ENCODE results near the gene GRIK1.

The GRIK1 gene

GRCh38 chr21:29660047-29660720 lies 279.6 kb downstream of the GRIK1 start:
- no peak for ATAC-seq

DNA sequence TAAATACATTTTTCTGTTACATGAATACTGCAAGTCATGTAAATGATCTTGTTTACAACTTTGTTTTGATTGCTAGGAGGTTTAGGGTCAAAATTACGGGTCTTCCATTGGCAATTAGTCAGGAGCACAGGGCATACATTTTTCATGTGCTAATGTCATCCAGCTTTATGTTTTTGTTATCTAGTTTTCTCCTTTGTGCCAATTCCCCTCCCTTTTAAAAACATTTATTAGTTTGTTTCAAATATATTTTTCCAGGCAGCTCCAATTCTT lies 280.9 kb downstream of the GRIK1 start:
- ATAC-seq: no peak

DNA sequence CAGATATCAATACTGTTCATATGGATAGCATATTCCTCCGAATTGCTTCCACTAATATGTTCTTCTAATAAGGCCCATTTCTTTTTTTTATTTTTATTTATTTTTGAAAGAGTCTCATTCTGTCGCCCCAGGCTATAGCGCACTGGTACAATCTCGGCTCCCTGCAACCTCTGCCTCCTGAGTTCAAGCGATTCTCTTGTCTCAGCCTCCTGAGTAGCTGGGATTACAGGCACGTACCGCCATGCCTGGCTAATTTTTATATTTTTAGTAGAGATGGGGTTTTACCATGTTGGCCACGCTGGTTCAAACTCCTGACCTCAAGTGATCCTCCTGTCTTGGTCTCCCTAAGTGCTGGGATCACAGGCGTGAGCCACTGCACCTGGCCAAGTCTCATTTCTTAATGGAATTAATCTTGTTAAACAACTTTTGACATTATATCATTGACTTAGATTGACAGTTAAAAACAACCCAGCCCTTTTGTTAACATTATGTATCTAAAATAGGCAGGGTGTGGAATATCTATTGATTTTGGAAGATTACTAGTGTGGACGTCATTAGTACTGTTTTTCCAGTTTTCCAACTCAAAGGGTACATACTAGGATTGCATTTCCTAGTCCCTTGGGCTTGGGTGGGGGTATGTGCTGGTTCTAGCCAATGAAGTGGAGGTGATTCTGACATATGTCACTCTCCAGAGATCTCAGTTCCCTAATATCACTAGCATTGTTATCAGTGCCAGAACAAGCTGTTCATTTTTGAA lies 281.4 kb downstream of the GRIK1 start:
- no peak for ATAC-seq

DNA sequence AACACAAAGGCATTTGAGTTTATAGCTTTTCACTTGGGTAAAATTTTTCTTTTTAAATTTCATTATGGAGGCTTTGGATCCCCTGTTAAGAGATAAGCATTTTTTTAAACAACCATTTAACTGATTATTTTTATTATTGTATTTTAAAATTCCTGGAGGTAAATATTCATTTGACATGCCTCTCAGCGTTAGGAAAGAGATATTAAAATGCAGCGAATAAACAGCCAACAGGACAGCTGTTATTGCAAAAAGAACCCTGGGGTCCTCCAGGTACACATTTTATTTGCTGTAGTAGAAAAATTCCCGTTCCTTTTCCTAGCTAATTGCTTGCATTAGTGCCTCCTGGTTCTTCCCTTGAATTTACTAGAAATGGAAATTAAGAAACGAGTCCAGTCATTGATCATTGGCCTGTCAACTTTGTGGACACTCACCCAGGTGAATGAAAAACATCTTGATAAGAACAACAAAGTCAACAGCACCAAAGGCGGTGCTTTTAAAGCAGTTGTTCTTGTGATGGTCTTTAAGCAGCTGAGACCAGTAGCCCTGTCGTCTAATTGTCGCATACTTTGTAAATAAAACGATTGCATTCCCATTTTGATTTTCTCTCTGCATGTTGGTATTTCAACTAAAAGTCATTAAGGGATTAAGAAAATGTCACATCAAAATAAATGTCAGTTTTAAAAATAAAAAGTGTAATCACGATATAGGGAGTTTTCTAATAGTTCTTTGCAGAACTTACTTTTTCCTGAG lies 282.4 kb downstream of the GRIK1 start:
- no peak for ATAC-seq

GRCh38 chr21:29656504-29657239 lies 283.1 kb downstream of the GRIK1 start:
- ATAC-seq: peak; percentile 93 to 96

- no peak for ATAC-seq
Observed at GRCh38 chr21:29655577-29655976, 284.2 kb downstream of the GRIK1 start.

GRCh38 chr21:29654855-29655254 lies 284.9 kb downstream of the GRIK1 start:
- no peak for ATAC-seq

DNA sequence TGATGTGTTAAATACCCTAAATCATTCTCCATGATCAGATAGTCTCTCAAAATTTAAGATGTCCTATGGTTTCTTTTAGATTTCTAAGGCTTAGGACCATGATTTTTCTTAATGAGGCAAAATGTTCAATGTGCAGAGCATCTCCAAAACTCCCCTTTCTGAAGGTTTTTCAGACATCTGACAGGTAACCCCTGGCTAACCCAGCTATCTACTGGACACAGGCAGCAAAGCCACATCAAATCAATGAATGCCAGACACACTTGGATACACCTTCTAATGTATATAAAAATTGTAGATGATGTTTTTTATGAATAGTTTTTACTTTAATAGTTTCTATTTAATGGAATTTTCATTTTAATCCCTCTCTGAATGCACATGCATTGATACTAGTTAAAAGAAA lies 285.6 kb downstream of the GRIK1 start:
- no peak for ATAC-seq

- no peak for ATAC-seq
Observed at GRCh38 chr21:29650523-29651022, 289.2 kb downstream of the GRIK1 start.

- ATAC-seq: no peak
Observed at GRCh38 chr21:29649406-29649814, 290.4 kb downstream of the GRIK1 start.

DNA sequence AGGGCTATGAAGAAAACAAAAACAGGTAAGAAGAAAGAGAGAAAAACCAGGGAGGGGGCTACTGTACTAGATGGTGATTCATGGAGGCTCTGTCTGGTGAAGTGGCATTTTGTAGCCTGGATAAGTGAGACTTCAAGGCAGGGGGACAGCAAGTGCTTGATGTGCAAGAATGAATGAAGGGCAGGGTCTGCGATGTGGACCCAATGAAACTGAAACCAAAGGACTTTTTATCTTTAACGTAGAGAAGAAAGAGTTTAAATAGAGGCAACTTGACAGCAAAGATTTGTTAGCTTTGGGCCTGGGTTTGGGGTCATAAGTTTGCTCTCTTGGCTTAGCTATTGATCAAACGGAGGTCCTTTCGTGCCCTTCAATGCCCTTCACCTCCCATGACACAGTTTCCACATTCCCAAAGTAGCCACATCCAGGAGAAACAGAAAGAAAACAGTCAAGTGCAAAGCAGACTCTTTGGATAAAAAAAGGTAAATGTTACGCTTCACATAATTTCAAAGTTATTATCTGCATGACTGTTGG lies 291.0 kb downstream of the GRIK1 start:
- no peak for ATAC-seq

GRCh38 chr21:29647353-29647781 lies 292.4 kb downstream of the GRIK1 start:
- no peak for ATAC-seq

GRCh38 chr21:29645666-29646553 lies 293.9 kb downstream of the GRIK1 start:
- ATAC-seq: no peak

DNA sequence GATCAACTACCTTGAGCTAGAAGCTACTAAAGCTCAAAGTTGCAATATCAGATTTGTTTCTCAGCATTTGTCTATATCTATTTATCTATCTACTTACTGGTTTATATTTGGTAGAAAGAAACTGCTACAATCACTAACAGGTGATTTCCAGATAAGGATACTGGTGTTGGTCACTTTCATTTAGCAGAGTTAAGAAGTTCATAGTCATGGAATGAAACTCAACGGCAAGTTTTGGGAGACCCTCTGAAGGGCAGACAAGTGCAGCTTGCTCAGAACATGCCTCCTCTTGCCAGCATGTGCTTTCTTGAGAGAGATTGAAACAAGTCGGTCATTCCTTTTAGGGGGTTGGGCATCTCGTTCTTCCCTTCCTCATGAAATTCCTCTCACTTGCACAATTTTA lies 296.5 kb downstream of the GRIK1 start:
- ATAC-seq: no peak

DNA sequence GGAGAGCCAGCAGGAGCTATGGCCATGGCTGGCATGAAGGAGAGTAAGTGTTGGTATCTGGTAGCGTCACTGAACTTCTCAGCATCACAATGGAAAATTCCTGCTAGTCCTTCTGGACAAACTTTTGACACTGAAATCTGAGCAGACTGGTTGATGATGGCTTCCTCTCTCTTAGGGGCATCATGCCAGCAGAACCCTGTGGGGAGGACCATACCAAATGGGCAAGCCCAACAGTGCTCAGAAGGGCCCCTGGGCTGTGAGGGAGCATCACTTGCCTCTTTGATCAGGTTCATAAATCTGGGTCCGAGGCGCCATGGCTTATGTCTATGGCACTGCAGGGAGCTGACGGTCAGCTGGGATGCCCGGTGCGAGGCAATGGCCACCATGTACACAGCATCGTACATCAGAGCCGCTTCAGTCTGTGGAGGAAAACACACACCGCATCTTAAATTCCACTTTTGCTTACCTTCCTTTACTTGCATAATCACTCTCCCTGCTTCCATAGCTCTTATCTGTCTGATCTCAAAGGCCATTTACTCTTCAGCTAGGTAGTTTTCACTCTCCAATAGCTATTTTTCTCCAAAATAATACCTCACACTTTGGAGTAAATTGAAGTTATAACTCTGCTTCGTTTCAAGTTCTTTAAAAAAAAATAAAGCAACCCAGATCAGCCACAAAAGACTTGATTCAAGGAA lies 297.1 kb downstream of the GRIK1 start:
- ATAC-seq: no peak

GRCh38 chr21:29641635-29642550 lies 297.9 kb downstream of the GRIK1 start:
- ATAC-seq: no peak

- ATAC-seq: no peak
Observed at GRCh38 chr21:29641001-29641634, 298.7 kb downstream of the GRIK1 start.

GRCh38 chr21:29640080-29640508 lies 299.7 kb downstream of the GRIK1 start:
- ATAC-seq: no peak

DNA sequence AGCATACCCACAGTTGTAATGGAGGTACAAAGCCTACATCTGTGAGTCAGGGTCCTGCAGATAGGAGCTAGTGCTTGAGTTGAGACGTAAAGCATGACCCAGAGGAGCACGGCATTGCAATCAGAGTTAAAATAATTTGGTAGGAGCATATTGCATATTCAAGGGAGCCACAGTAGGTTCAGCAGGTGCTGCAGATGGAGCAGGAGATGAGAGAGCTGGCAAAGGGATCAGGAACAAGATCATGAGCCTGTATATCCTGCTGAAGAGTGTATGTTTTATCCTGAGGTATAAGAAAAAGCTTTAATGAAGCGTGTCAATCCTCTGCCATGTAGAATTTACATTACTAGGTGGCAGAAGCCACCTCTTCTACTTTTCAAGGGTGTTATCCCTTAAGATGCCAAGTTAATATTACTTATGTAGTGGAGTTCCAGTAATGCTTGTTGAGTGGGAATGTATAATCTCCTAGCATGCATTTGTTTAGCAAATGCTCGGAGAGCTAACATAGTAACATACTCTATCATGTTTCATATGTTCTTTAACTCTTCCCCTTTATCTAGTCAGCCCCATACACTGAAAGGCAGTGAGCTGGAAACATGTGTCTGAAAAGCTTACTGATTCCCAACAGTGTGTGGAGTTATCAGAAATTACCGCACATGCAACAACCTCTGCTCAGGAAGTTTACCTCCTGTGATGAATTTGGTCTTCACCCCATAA lies 300.3 kb downstream of the GRIK1 start:
- no peak for ATAC-seq
